Erythroblast (primary cell): ENCODE measurements around the gene CD248.

Source experiments
- GATA1 ChIP-seq: IDR thresholded peaks from 2 replicates; pipeline ENCODE4 v1.6.1; 2011; ENCODE audit warnings: low read depth, mild to moderate bottlenecking, control low read depth, low read length, moderate library complexity
- POLR2A ChIP-seq: IDR thresholded peaks from 2 replicates; pipeline ENCODE4 v1.6.1; 2011; ENCODE audit warnings: mild to moderate bottlenecking, low read length

DNA sequence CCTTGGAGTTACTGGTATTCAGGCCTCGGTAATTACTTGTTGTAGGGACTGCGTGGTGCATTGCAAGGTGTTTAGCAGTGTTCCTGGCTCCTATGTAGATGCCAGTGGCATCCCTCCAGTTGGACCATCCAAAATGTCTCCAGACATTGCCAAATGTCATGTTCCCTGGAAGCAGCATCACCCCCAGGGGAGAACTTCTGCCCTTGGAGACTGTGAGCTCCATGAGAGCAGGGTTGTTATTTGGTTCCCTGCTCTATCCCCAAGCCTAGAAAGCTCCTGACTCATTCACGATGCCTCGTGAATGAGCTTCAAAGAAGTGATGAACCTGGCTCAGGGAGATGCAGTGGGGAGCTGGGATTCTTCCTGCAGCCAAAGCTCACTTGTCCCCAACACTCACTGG, 4.8 kb upstream of the CD248 start:
- TF ChIP-seq POLR2A (no peak), GATA1 (no peak)
